Astrocyte (in vitro differentiated cells and primary cell): ENCODE results near the gene LSMEM2. TPM values are rescaled to one million over a fixed set of nuclear protein-coding genes. Genes with fewer than 3 reads are reported as not detected.
A peak's percentile ranks its signal among the peaks of the same experiment; 100 is the strongest.

Experiments used
- DNase-seq: peaks from one replicate; pipeline ENCODE4 v3.0.0-alpha.2; 2010; ENCODE audit warnings: low read depth
- FAIRE-seq: peaks from 2 replicates; lab custom pipeline; 2011; peaks lifted over from hg19 to GRCh38; lab: Jason Lieb, UNC
- H2AFZ ChIP-seq: 2 replicates; pipeline ENCODE4 v1.6.0; 2012; ENCODE audit warnings: low read depth, low read length, inconsistent platforms
- H3K27ac ChIP-seq: 2 replicates; pipeline ENCODE4 v1.5.1; 2011; ENCODE audit warnings: low read depth, low read length, inconsistent platforms
- H3K27me3 ChIP-seq: 2 replicates; pipeline ENCODE4 v1.6.0; 2011; ENCODE audit warnings: low read length, inconsistent platforms; ENCODE audit not compliant: insufficient read depth
- H3K36me3 ChIP-seq: 2 replicates; pipeline ENCODE4 v1.5.1; 2011; ENCODE audit warnings: low read length, inconsistent platforms; ENCODE audit not compliant: insufficient read depth
- H3K4me1 ChIP-seq: 2 replicates; pipeline ENCODE4 v1.5.1; 2011; ENCODE audit warnings: low read length, inconsistent platforms; ENCODE audit not compliant: insufficient read depth
- H3K4me2 ChIP-seq: 2 replicates; pipeline ENCODE4 v1.6.0; 2012; ENCODE audit warnings: low read length, inconsistent platforms
- H3K4me3 ChIP-seq: 2 replicates; pipeline ENCODE4 v1.5.1; 2011; ENCODE audit warnings: low read depth, mild to moderate bottlenecking, low read length, inconsistent platforms; ENCODE audit not compliant: insufficient read depth
- H3K79me2 ChIP-seq: 2 replicates; pipeline ENCODE4 v1.6.0; 2012; ENCODE audit warnings: mild to moderate bottlenecking, low read length, inconsistent platforms; ENCODE audit not compliant: insufficient read depth
- H3K9ac ChIP-seq: 2 replicates; pipeline ENCODE4 v1.6.0; 2012; ENCODE audit warnings: mild to moderate bottlenecking, low read length, inconsistent platforms
- H3K9me3 ChIP-seq: 2 replicates; pipeline ENCODE4 v1.5.1; 2012; ENCODE audit warnings: low read depth, mild to moderate bottlenecking, low read length, inconsistent platforms; ENCODE audit not compliant: insufficient read depth
- H4K20me1 ChIP-seq: 2 replicates; pipeline ENCODE4 v1.6.0; 2012; ENCODE audit warnings: low read length, inconsistent platforms; ENCODE audit not compliant: insufficient read depth
- H3K27ac Mint-ChIP-seq: one replicate; pipeline ENCODE4 v1.8.0; 2021; ENCODE audit warnings: mild to moderate bottlenecking, mixed read lengths; ENCODE audit not compliant: unreplicated experiment
- H3K27me3 Mint-ChIP-seq: one replicate; pipeline ENCODE4 v1.8.0; 2021; ENCODE audit warnings: low read depth, mixed read lengths; ENCODE audit not compliant: unreplicated experiment
- H3K36me3 Mint-ChIP-seq: one replicate; pipeline ENCODE4 v1.8.0; 2021; ENCODE audit warnings: low read depth, mixed read lengths; ENCODE audit not compliant: unreplicated experiment
- H3K4me1 Mint-ChIP-seq: one replicate; pipeline ENCODE4 v1.8.0; 2021; ENCODE audit warnings: low read depth, mixed read lengths; ENCODE audit not compliant: unreplicated experiment
- H3K4me3 Mint-ChIP-seq: one replicate; pipeline ENCODE4 v1.8.0; 2021; ENCODE audit warnings: mild to moderate bottlenecking, moderate library complexity, mixed read lengths; ENCODE audit not compliant: unreplicated experiment
- H3K9me3 Mint-ChIP-seq: one replicate; pipeline ENCODE4 v1.8.0; 2021; ENCODE audit warnings: mild to moderate bottlenecking, mixed read lengths; ENCODE audit not compliant: unreplicated experiment
- EZH2 ChIP-seq: IDR thresholded peaks from 2 replicates; pipeline ENCODE4 v1.6.1; 2012; ENCODE audit warnings: mild to moderate bottlenecking, low read length, inconsistent platforms; ENCODE audit not compliant: insufficient read depth
- total RNA-seq: library from RNA; stranded (reverse); gene quantifications from 2 replicates; pipeline ENCODE4 v1.2.1, GENCODE V29; 2021
- TF ChIP-seq, protein P1 (sequence below): IDR thresholded peaks from 2 replicates; pipeline ENCODE4 v1.5.1; 2011; ENCODE audit warnings: low read depth, mild to moderate bottlenecking, inconsistent platforms, low read length, moderate library complexity; ENCODE audit not compliant: insufficient read depth

The LSMEM2 gene
- total RNA-seq, 1 donor from 2014 or later, result 0.30 TPM

DNA sequence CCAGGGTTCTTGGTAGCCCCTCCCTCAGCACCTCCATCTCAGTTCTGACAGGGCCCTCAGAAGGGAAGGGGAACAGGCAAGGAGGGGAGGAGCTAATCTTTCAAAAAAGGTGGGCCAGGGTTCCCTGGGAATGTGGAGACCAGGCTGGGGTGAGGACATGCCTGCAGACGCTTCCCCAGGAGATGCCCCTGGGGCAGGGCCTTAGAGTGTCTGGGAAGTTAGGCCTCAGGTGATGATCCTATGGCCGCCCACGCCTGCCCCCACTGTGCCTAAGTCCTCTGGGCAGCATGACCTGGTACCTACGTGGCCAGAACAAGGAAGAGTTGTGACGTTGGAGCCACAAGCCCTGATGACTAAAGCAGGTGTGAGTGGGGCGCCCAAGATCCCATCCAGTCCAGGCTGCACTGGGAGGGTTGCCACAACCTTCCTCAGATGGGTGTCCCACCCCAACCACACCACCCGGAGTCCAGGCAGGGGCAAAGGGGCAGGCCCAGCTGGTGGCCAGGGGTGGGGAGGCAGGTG, 13.9 kb upstream of the LSMEM2 start:
- peak overlapping the region; percentile 67 for H3K27ac ChIP-seq
- Mint-ChIP-seq H3K27ac (peak overlapping the region; percentile 81), H3K4me3 (no peak overlapping the region)

DNA sequence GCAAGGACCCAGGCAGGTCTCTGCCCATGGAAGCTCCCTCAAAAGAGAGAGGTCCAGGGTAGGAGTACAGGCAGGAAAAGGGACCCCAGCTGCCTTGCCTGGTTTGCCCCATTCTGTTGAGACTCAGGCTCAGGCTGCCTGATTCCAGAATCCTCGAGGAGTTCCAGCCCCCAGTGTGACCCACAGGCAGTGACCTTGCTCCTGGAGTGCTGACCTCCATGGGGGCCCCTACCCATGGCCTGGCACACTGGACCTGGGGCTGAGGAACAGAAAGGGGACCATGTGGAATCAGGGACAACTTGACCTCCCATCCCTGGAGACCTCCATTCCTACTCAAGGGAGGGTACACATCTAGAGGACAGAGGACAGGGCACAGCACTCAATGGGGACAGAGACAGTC, 13.3 kb upstream of the LSMEM2 start:
- H3K27me3 Mint-ChIP-seq, result peaks cover 3% of the 10 kb centered on the region
- H3K27ac ChIP-seq, result peak overlapping the region; percentile 67
- peak overlapping the region; percentile 58 for H3K9ac ChIP-seq
- H3K9me3 ChIP-seq, result no peaks in the 10 kb centered on the region
- no peak overlapping the region for H2AFZ ChIP-seq
- no peaks in the 10 kb centered on the region for H4K20me1 ChIP-seq
- TF ChIP-seq EZH2, result no peak
- TF ChIP-seq, protein P1, sequence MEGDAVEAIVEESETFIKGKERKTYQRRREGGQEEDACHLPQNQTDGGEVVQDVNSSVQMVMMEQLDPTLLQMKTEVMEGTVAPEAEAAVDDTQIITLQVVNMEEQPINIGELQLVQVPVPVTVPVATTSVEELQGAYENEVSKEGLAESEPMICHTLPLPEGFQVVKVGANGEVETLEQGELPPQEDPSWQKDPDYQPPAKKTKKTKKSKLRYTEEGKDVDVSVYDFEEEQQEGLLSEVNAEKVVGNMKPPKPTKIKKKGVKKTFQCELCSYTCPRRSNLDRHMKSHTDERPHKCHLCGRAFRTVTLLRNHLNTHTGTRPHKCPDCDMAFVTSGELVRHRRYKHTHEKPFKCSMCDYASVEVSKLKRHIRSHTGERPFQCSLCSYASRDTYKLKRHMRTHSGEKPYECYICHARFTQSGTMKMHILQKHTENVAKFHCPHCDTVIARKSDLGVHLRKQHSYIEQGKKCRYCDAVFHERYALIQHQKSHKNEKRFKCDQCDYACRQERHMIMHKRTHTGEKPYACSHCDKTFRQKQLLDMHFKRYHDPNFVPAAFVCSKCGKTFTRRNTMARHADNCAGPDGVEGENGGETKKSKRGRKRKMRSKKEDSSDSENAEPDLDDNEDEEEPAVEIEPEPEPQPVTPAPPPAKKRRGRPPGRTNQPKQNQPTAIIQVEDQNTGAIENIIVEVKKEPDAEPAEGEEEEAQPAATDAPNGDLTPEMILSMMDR, result no peak
- no peaks in the 10 kb centered on the region for H3K9me3 Mint-ChIP-seq
- H3K4me1 ChIP-seq, result peaks cover 49% of the 10 kb centered on the region
- H3K4me2 ChIP-seq, result no peak overlapping the region
- no peaks in the 10 kb centered on the region for H3K36me3 Mint-ChIP-seq
- H3K4me3 ChIP-seq, result no peak overlapping the region
- no peaks in the 10 kb centered on the region for H3K79me2 ChIP-seq
- FAIRE-seq (no peak), DNase-seq (no peak)
- H3K27me3 ChIP-seq, result no peaks in the 10 kb centered on the region
- no peak overlapping the region for H3K4me3 Mint-ChIP-seq
- no peaks in the 10 kb centered on the region for H3K36me3 ChIP-seq
- peak overlapping the region; percentile 47 for H3K27ac Mint-ChIP-seq
- H3K4me1 Mint-ChIP-seq, result peaks cover 28% of the 10 kb centered on the region

More for the DNA sequence above, 13.9 kb upstream of the LSMEM2 start:
- Histone ChIP-seq H4K20me1 (no peaks in the 10 kb centered on the region), H3K36me3 (no peaks in the 10 kb centered on the region), H2AFZ (no peak overlapping the region), H3K79me2 (no peaks in the 10 kb centered on the region), H3K9me3 (no peaks in the 10 kb centered on the region), H3K4me3 (no peak overlapping the region), H3K4me2 (peak overlapping the region; percentile 67), H3K9ac (peak overlapping the region; percentile 58), H3K27me3 (no peaks in the 10 kb centered on the region), H3K4me1 (peaks cover 49% of the 10 kb centered on the region)
- no peak for FAIRE-seq
- no peak for TF ChIP-seq EZH2
- TF ChIP-seq, protein P1, result no peak
- DNase-seq, result no peak
- H3K36me3 Mint-ChIP-seq, result no peaks in the 10 kb centered on the region
- no peaks in the 10 kb centered on the region for H3K9me3 Mint-ChIP-seq
- peaks cover 3% of the 10 kb centered on the region for H3K27me3 Mint-ChIP-seq
- H3K4me1 Mint-ChIP-seq, result peaks cover 24% of the 10 kb centered on the region

DNA sequence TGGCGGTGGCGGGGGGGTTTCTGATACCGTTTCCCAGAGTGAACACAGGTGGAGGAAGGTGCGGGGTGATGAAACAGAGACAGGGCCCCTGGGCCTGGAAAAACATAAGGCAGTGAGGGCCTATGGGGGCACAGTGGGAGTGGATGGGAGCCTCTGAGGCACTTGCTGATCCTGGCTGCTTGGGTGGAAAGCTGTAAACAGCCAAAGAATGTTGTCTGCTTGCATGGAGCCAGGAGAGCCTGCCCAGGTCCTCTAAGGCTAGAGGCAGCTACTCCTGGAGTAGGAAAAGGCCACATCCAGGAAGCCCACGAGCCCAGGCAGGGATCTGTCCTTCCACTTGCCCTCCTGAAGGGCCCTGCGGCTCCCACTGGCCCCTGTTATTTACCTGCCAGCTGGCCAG, 12.9 kb upstream of the LSMEM2 start:
- H2AFZ ChIP-seq, result no peak overlapping the region
- H3K27me3 ChIP-seq, result no peaks in the 10 kb centered on the region
- TF ChIP-seq, protein P1, result no peak
- no peak for TF ChIP-seq EZH2
- H3K27me3 Mint-ChIP-seq, result peaks cover 3% of the 10 kb centered on the region
- DNase-seq (no peak), FAIRE-seq (no peak)
- H3K9ac ChIP-seq, result no peak overlapping the region
- no peaks in the 10 kb centered on the region for H3K79me2 ChIP-seq
- H3K27ac Mint-ChIP-seq, result peak overlapping the region; percentile 47
- no peaks in the 10 kb centered on the region for H3K36me3 ChIP-seq
- H3K4me3 ChIP-seq, result no peak overlapping the region
- H3K9me3 ChIP-seq, result no peaks in the 10 kb centered on the region
- peaks cover 28% of the 10 kb centered on the region for H3K4me1 Mint-ChIP-seq
- H3K4me2 ChIP-seq, result no peak overlapping the region
- H4K20me1 ChIP-seq, result no peaks in the 10 kb centered on the region
- peak overlapping the region; percentile 34 for H3K4me3 Mint-ChIP-seq
- no peaks in the 10 kb centered on the region for H3K36me3 Mint-ChIP-seq
- no peak overlapping the region for H3K27ac ChIP-seq
- no peaks in the 10 kb centered on the region for H3K9me3 Mint-ChIP-seq
- H3K4me1 ChIP-seq, result peaks cover 47% of the 10 kb centered on the region
